H9 (cell line): ENCODE results near the gene TRMT2A. TPM values are rescaled to one million over a fixed set of nuclear protein-coding genes. Genes with fewer than 3 reads are reported as not detected.
A peak's percentile ranks its signal among the peaks of the same experiment; 100 is the strongest.

ENCODE experiments used
- DNase-seq: peaks from one replicate; pipeline ENCODE4 v3.0.0-alpha.2; 2017
- H2AFZ ChIP-seq: one replicate; pipeline ENCODE4 v1.6.1; 2013; ENCODE audit warnings: mild to moderate bottlenecking, low read length, control low read depth, moderate library complexity
- H2AK5ac ChIP-seq: 2 replicates; pipeline ENCODE4 v1.6.1; 2013; ENCODE audit warnings: low read length, control low read depth, mixed read lengths; ENCODE audit not compliant: insufficient read length
- H2BK120ac ChIP-seq: one replicate; pipeline ENCODE4 v1.6.1; 2013; ENCODE audit warnings: low read depth, mild to moderate bottlenecking, low read length, control low read depth, inconsistent platforms; ENCODE audit not compliant: poor library complexity, severe bottlenecking
- H2BK12ac ChIP-seq: 2 replicates; pipeline ENCODE4 v1.6.1; 2013; ENCODE audit warnings: low read length, control low read depth, mixed read lengths, low read depth; ENCODE audit not compliant: insufficient read length
- H2BK15ac ChIP-seq: 2 replicates; pipeline ENCODE4 v1.6.1; 2013; ENCODE audit warnings: low read depth, low read length, control low read depth
- H2BK20ac ChIP-seq: one replicate; pipeline ENCODE4 v1.6.1; 2013; ENCODE audit warnings: low read depth, mild to moderate bottlenecking, low read length, control low read depth, inconsistent platforms; ENCODE audit not compliant: poor library complexity, severe bottlenecking
- H2BK5ac ChIP-seq: 2 replicates; pipeline ENCODE4 v1.6.1; 2013; ENCODE audit warnings: low read length, control low read depth, mixed read lengths; ENCODE audit not compliant: insufficient read length
- H3K14ac ChIP-seq: 2 replicates; pipeline ENCODE4 v1.6.1; 2013; ENCODE audit warnings: low read length, control low read depth; ENCODE audit not compliant: insufficient read depth
- H3K18ac ChIP-seq: 2 replicates; pipeline ENCODE4 v1.6.1; 2013; ENCODE audit warnings: low read depth, mild to moderate bottlenecking, mixed read lengths, low read length, control low read depth; ENCODE audit not compliant: insufficient read length
- H3K23ac ChIP-seq: 2 replicates; pipeline ENCODE4 v1.6.1; 2013; ENCODE audit warnings: low read length, control low read depth, mixed read lengths, low read depth; ENCODE audit not compliant: insufficient read length
- H3K23me2 ChIP-seq: 2 replicates; pipeline ENCODE4 v1.6.1; 2013; ENCODE audit warnings: low read depth, mild to moderate bottlenecking, mixed read lengths, low read length, control low read depth; ENCODE audit not compliant: insufficient read length, poor library complexity, severe bottlenecking
- H3K27ac ChIP-seq: 2 replicates; pipeline ENCODE4 v1.5.1; 2013; ENCODE audit warnings: low read length, control low read depth, mixed read lengths, low read depth; ENCODE audit not compliant: insufficient read length
- H3K27me3 ChIP-seq: 2 replicates; pipeline ENCODE4 v1.6.1; 2013; ENCODE audit warnings: low read length, control low read depth, inconsistent platforms; ENCODE audit not compliant: insufficient read depth
- H3K4ac ChIP-seq: 2 replicates; pipeline ENCODE4 v1.6.1; 2013; ENCODE audit warnings: low read depth, mild to moderate bottlenecking, control low read depth, inconsistent platforms, low read length, moderate library complexity
- H3K4me1 ChIP-seq: 2 replicates; pipeline ENCODE4 v1.6.1; 2013; ENCODE audit warnings: low read length, control low read depth, inconsistent platforms; ENCODE audit not compliant: insufficient read depth
- H3K4me2 ChIP-seq: 2 replicates; pipeline ENCODE4 v1.6.1; 2013; ENCODE audit warnings: low read length, control low read depth, mixed read lengths; ENCODE audit not compliant: insufficient read length, insufficient read depth
- H3K56ac ChIP-seq: 2 replicates; pipeline ENCODE4 v1.6.1; 2013; ENCODE audit warnings: low read depth, mild to moderate bottlenecking, mixed read lengths, low read length, control low read depth; ENCODE audit not compliant: insufficient read length
- H3K79me1 ChIP-seq: 2 replicates; pipeline ENCODE4 v1.6.1; 2013; ENCODE audit warnings: low read depth, mild to moderate bottlenecking, moderate library complexity, low read length, control low read depth, inconsistent platforms; ENCODE audit not compliant: insufficient read depth, poor library complexity, severe bottlenecking
- H3K79me2 ChIP-seq: 2 replicates; pipeline ENCODE4 v1.6.1; 2013; ENCODE audit warnings: low read length, control low read depth, inconsistent platforms; ENCODE audit not compliant: insufficient read depth
- H3K9ac ChIP-seq: 2 replicates; pipeline ENCODE4 v1.6.1; 2013; ENCODE audit warnings: low read length, control low read depth, mixed read lengths; ENCODE audit not compliant: insufficient read length; ENCODE audit errors: extremely low read depth
- H3K9me3 ChIP-seq: one replicate; pipeline ENCODE4 v1.6.1; 2013; ENCODE audit warnings: low read depth, low read length, inconsistent platforms; ENCODE audit not compliant: control insufficient read depth
- H3T11ph ChIP-seq: one replicate; pipeline ENCODE4 v1.6.1; 2013; ENCODE audit warnings: mild to moderate bottlenecking, low read length, control low read depth, inconsistent platforms
- H4K20me1 ChIP-seq: one replicate; pipeline ENCODE4 v1.6.1; 2013; ENCODE audit not compliant: control insufficient read depth, insufficient read length, insufficient read depth
- H4K5ac ChIP-seq: 2 replicates; pipeline ENCODE4 v1.6.1; 2013; ENCODE audit warnings: low read depth, mild to moderate bottlenecking, mixed read lengths, low read length, control low read depth; ENCODE audit not compliant: insufficient read length
- H4K8ac ChIP-seq: replicated peaks from 2 replicates; pipeline ENCODE4 v1.6.1; 2013; ENCODE audit warnings: low read length, control low read depth, mixed read lengths, low read depth; ENCODE audit not compliant: insufficient read length
- H4K91ac ChIP-seq: 2 replicates; pipeline ENCODE4 v1.6.1; 2013; ENCODE audit warnings: low read depth, mild to moderate bottlenecking, moderate library complexity, mixed read lengths, low read length, control low read depth; ENCODE audit not compliant: insufficient read length
- H3K27ac Mint-ChIP-seq, 3 experiments: 2 replicates in 2 of 3; 3 replicates in 1 of 3; pipeline ENCODE4 v1.8.0; 2020 to 2021; ENCODE audit warnings: mixed read lengths in 3 of 3, mild to moderate bottlenecking in 1 of 3, moderate library complexity in 1 of 3
- H3K27me3 Mint-ChIP-seq: 2 replicates; pipeline ENCODE4 v1.8.0; 2021; ENCODE audit warnings: low read depth, mild to moderate bottlenecking, moderate library complexity, mixed read lengths
- H3K36me3 Mint-ChIP-seq, 3 experiments: 2 replicates in 2 of 3; 3 replicates in 1 of 3; pipeline ENCODE4 v1.8.0; 2020 to 2021; ENCODE audit warnings: low read depth in 3 of 3, mixed read lengths in 3 of 3; ENCODE audit not compliant: insufficient read depth in 1 of 3
- H3K4me1 Mint-ChIP-seq, 2 experiments: 2 replicates each; pipeline ENCODE4 v1.8.0; 2020; ENCODE audit warnings: mixed read lengths in 2 of 2
- H3K4me3 Mint-ChIP-seq, 2 experiments: 2 replicates in 1 of 2; 3 replicates in 1 of 2; pipeline ENCODE4 v1.8.0; 2020 to 2021; ENCODE audit warnings: mild to moderate bottlenecking in 2 of 2, mixed read lengths in 2 of 2, moderate library complexity in 1 of 2
- H3K9me3 Mint-ChIP-seq, 2 experiments: 2 replicates in 1 of 2; 3 replicates in 1 of 2; pipeline ENCODE4 v1.8.0; 2020; ENCODE audit warnings: mild to moderate bottlenecking in 2 of 2, mixed read lengths in 2 of 2, moderate library complexity in 1 of 2
- WGBS: extraction: QIAGEN DNeasy Blood & Tissue Kit; methylation state at CpG from one replicate; pipeline ENCODE4 v1.1.7; 2013; ENCODE audit warnings: missing lambda C conversion rate, low lambda C conversion rate, mixed read lengths; ENCODE audit not compliant: insufficient read length; ENCODE audit errors: extremely low coverage; 5-methylcytosine and 5-hydroxymethylcytosine counted together
- total RNA-seq: library from RNA; stranded (reverse); gene quantifications from 2 replicates; pipeline ENCODE4 v1.2.1, GENCODE V29; 2021
- TF ChIP-seq, protein P1 (sequence below): fragments of 200-600 bp; sonication (generic); conservative IDR thresholded peaks from 3 replicates; pipeline ENCODE4 v1.8.0; 2021; ENCODE audit warnings: antibody characterized with exemption, mild to moderate bottlenecking

The TRMT2A gene
- total RNA-seq, 1 experiment from 2014 or later = 58.2 TPM

DNA sequence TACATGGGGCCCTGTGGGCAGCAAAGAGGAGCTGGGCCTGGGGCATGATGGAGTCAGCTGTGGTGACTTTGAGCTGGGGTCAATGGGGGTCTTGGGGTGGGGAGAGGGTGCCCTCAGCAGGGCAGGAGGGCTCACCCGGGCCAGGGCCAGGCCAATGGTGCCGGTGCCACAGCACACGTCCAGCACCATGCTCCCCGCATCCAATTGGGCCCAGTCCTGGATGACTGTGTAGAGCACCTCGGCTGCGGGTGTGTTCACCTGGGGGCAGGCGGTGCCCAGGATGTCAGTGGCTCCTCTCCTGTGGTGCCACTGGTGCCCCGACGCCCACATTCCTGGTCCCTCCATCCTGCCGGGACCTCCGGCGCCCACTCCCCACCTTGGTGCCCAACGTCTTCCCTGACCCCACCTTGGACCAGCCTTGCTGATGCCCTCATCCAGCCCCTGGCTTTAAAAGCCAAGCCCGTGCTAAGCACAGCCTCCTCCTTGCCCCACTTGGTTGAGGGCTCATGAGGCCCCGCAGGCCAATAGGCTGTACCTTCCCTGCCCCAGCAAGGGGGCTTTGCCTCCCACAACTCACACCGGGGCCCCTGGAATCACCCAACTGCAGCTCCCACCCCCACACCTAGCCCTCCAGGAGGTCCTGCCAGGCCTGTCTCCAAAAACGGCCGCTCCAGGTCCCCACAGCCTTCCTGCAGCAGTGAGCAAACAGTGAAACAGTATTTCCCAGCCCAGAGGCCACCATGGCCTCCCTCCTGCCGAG is 3.3 kb downstream of the TRMT2A start:
- Histone ChIP-seq H3T11ph (no peak overlapping the region), H3K4me2 (no peak overlapping the region), H3K18ac (no peak overlapping the region), H2AFZ (no peak overlapping the region), H3K79me1 (peaks cover 3% of the 10 kb centered on the region), H3K27ac (no peak overlapping the region), H3K56ac (no peak overlapping the region), H3K4me1 (no peaks in the 10 kb centered on the region), H2BK15ac (no peak overlapping the region), H3K9ac (no peak overlapping the region), H2BK5ac (no peak overlapping the region), H3K79me2 (peaks cover 11% of the 10 kb centered on the region; the same call in 1 of the 2 replicates), H2BK120ac (no peak overlapping the region), H3K4ac (no peak overlapping the region), H2BK12ac (no peak overlapping the region), H3K14ac (no peak overlapping the region), H3K23ac (no peak overlapping the region), H4K20me1 (no peaks in the 10 kb centered on the region), H4K8ac (no peak overlapping the region), H3K27me3 (no peaks in the 10 kb centered on the region), H4K5ac (no peak overlapping the region), H4K91ac (no peak overlapping the region), H3K9me3 (no peaks in the 10 kb centered on the region), H2BK20ac (no peak overlapping the region), H3K23me2 (peaks cover 8% of the 10 kb centered on the region), H2AK5ac (no peak overlapping the region)
- H3K4me3 Mint-ChIP-seq = no peak overlapping the region
- TF ChIP-seq, protein P1, sequence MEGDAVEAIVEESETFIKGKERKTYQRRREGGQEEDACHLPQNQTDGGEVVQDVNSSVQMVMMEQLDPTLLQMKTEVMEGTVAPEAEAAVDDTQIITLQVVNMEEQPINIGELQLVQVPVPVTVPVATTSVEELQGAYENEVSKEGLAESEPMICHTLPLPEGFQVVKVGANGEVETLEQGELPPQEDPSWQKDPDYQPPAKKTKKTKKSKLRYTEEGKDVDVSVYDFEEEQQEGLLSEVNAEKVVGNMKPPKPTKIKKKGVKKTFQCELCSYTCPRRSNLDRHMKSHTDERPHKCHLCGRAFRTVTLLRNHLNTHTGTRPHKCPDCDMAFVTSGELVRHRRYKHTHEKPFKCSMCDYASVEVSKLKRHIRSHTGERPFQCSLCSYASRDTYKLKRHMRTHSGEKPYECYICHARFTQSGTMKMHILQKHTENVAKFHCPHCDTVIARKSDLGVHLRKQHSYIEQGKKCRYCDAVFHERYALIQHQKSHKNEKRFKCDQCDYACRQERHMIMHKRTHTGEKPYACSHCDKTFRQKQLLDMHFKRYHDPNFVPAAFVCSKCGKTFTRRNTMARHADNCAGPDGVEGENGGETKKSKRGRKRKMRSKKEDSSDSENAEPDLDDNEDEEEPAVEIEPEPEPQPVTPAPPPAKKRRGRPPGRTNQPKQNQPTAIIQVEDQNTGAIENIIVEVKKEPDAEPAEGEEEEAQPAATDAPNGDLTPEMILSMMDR = no peak
- peak overlapping the region in 2 of 3 experiments; percentile 23 to 55; a peak in 3 of 7 replicates for H3K27ac Mint-ChIP-seq
- no peaks in the 10 kb centered on the region for H3K9me3 Mint-ChIP-seq
- peaks cover 3% of the 10 kb centered on the region in 2 experiments for H3K4me1 Mint-ChIP-seq
- no peaks in the 10 kb centered on the region; the same call in 1 of the 2 replicates for H3K27me3 Mint-ChIP-seq
- peaks cover 20 to 57% (median 43%) of the 10 kb centered on the region in 3 experiments; a peak in 6 of 7 replicates for H3K36me3 Mint-ChIP-seq
- no peak for DNase-seq
- no CpG with 5 or more reads among the region's 19 CpGs for WGBS
